ENCODE measurements around the gene IRF2BP2.

The IRF2BP2 gene

GRCh38 chr1:234612352-234613127 is 2.6 kb upstream of the IRF2BP2 start:
- DNase-seq, result peak; percentile 37 to 92 (median 72)

- DNase-seq, result peak in 1 of 5 experiments; percentile 7
Measured at GRCh38 chr1:234611847-234612351, 1.9 kb upstream of the IRF2BP2 start.

GRCh38 chr1:234611225-234611846 is 1.4 kb upstream of the IRF2BP2 start:
- peak in 4 of 5 experiments; percentile 37 to 94 (median 70) for DNase-seq

GRCh38 chr1:234610666-234611224 is 767 bp upstream of the IRF2BP2 start:
- peak; percentile 78 to 94 (median 85) for DNase-seq

GRCh38 chr1:234609691-234610042 is 311 bp downstream of the IRF2BP2 start:
- no peak for DNase-seq

GRCh38 chr1:234608911-234609690 is 877 bp downstream of the IRF2BP2 start:
- peak; percentile 39 to 87 (median 69) for DNase-seq

GRCh38 chr1:234608025-234608910 is 1.7 kb downstream of the IRF2BP2 start:
- peak; percentile 48 to 95 (median 76) for DNase-seq

GRCh38 chr1:234607109-234608024 is 2.6 kb downstream of the IRF2BP2 start:
- peak in 3 of 5 experiments; percentile 4 to 38 (median 25) for DNase-seq

GRCh38 chr1:234606784-234607108 is 3.2 kb downstream of the IRF2BP2 start:
- DNase-seq, result no peak

- peak in 3 of 5 experiments; percentile 37 to 70 (median 49) for DNase-seq
Measured at GRCh38 chr1:234605983-234606783, 3.8 kb downstream of the IRF2BP2 start.

GRCh38 chr1:234605399-234605982 is 4.5 kb downstream of the IRF2BP2 start:
- no peak for DNase-seq

- peak in 1 of 5 experiments; percentile 24 for DNase-seq
Measured at GRCh38 chr1:234604495-234605398, 5.2 kb downstream of the IRF2BP2 start.

GRCh38 chr1:234603221-234604204 is 6.5 kb downstream of the IRF2BP2 start:
- DNase-seq, result no peak

- DNase-seq, result peak in 1 of 5 experiments; percentile 37
Measured at GRCh38 chr1:234602334-234603220, 7.4 kb downstream of the IRF2BP2 start.

- DNase-seq, result peak in 3 of 5 experiments; percentile 32 to 78 (median 70)
Measured at GRCh38 chr1:234601301-234602017, 8.5 kb downstream of the IRF2BP2 start.
